NCI-H146 treated with DMSO at 0.1 percent for 48 hours (cell line): Measurements from ENCODE around the gene OBP2A.

Experiments
- DNase-seq: peaks from one replicate; lab custom pipeline; 2025; ENCODE audit not compliant: unreplicated experiment; lab: John Stamatoyannopoulos, UW

Gene OBP2A

DNA sequence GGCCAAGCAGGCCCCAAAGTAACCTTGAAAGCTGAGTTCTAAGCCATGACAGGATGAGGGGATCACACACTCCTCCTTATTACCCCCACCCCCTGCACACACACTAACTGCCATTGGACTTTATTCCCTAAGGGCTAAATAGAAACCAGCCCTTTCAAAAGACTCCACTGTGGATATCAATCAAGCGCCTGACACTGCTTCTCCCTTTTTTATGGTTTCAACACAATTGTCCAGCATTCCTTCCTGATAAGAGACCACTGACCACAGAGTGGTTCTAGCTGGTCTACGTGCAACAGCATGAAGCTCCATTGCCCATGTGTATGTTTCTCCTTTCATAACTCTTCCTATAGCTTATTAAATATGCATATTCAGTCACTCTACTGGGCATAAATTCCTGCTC is 50.3 kb downstream of the OBP2A start:
- DNase-seq: no peak
